EL (cell line): ENCODE data around the gene TMED7.

Experiments used
- DNase-seq: peaks from one replicate; pipeline ENCODE4 v3.0.0-alpha.2; 2016

The TMED7 gene

GRCh38 chr5:115626445-115626823 is 598 bp upstream of the TMED7 start:
- DNase-seq: no peak

GRCh38 chr5:115624994-115625393 is 842 bp downstream of the TMED7 start:
- no peak for DNase-seq

GRCh38 chr5:115623658-115624057 is 2.2 kb downstream of the TMED7 start:
- no peak for DNase-seq

- DNase-seq: no peak
Measured at GRCh38 chr5:115621365-115621900, 4.4 kb downstream of the TMED7 start.

GRCh38 chr5:115616892-115617291 is 8.9 kb downstream of the TMED7 start:
- DNase-seq: no peak

- no peak for DNase-seq
Measured at GRCh38 chr5:115616472-115616871, 9.4 kb downstream of the TMED7 start.

GRCh38 chr5:115611873-115612272 is 14.0 kb downstream of the TMED7 start:
- no peak for DNase-seq

- no peak for DNase-seq
Measured at GRCh38 chr5:115607935-115608334, 17.9 kb downstream of the TMED7 start.

- no peak for DNase-seq
Measured at GRCh38 chr5:115605436-115605835, 20.4 kb downstream of the TMED7 start.

GRCh38 chr5:115602591-115603125 is 23.2 kb downstream of the TMED7 start:
- DNase-seq: peak; percentile 23

GRCh38 chr5:115601701-115602590 is 23.9 kb downstream of the TMED7 start, which contains the start of gene TICAM2:
TSS of gene TICAM2 (minus strand) at chr5:115602479. CDS start at chr5:115581256, 21,223 bp downstream.
- peak; percentile 87 for DNase-seq

GRCh38 chr5:115600766-115601165 is 25.1 kb downstream of the TMED7 start:
- DNase-seq: peak; percentile 39

GRCh38 chr5:115599924-115600323 is 25.9 kb downstream of the TMED7 start:
- peak; percentile 45 for DNase-seq

- peak; percentile 62 for DNase-seq
Measured at GRCh38 chr5:115599502-115599901, 26.3 kb downstream of the TMED7 start.

GRCh38 chr5:115594128-115595047 is 31.4 kb downstream of the TMED7 start:
- DNase-seq: peak; percentile 24

GRCh38 chr5:115589043-115589442 is 36.8 kb downstream of the TMED7 start:
- no peak for DNase-seq

GRCh38 chr5:115588640-115589039 is 37.2 kb downstream of the TMED7 start:
- DNase-seq: no peak

- peak; percentile 46 for DNase-seq
Measured at GRCh38 chr5:115586525-115587146, 39.2 kb downstream of the TMED7 start.

- no peak for DNase-seq
Measured at GRCh38 chr5:115585265-115585664, 40.6 kb downstream of the TMED7 start.

GRCh38 chr5:115584501-115584900 is 41.3 kb downstream of the TMED7 start:
- peak; percentile 57 for DNase-seq

GRCh38 chr5:115583474-115583873 is 42.4 kb downstream of the TMED7 start:
- peak; percentile 97 for DNase-seq

GRCh38 chr5:115580941-115581340 is 44.9 kb downstream of the TMED7 start:
- DNase-seq: no peak
